Measurements from ENCODE around the gene RIPOR2.
A peak's percentile ranks its signal among the peaks of the same experiment; 100 is the strongest.
"Not testable (repeated sequence)": the region's sequence is repeated elsewhere in the genome, so short reads cannot be mapped to it uniquely, and the experiment has no call there.

RIPOR2 gene

DNA sequence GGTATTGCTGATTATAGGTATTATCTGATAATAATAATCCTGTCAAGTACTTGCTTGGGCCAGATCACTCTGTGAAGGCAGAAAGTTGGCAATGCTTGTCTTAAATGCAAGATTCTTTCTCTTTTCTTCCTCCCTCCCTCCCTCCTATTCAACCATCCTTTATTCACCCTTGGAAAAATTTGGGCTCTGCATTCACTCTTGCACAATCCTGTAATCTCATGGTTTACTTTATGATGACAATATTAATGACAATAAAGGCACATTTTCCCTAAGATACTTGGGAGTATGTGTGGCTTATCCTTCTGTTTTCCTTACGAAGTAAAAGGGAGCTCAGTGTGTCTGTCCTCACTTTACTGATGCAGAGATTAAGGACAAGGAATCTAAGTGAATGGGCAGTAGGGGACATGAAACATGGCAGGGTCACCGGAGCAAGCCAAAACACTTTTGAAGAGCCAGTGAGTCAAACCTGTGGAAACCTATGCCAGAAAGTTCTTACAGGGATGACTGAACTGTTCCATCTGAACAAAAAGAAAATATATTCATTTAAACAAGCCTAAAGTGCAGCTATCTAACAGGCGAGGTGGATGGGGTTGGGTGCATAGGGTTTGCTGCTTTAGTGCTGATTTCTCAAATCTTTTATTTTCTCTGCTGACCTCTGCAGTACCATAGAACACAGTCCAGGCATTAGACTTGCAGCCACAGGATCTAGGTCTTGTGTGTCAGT is 14.6 kb upstream of the RIPOR2 start:
- no peak for DNase-seq

DNA sequence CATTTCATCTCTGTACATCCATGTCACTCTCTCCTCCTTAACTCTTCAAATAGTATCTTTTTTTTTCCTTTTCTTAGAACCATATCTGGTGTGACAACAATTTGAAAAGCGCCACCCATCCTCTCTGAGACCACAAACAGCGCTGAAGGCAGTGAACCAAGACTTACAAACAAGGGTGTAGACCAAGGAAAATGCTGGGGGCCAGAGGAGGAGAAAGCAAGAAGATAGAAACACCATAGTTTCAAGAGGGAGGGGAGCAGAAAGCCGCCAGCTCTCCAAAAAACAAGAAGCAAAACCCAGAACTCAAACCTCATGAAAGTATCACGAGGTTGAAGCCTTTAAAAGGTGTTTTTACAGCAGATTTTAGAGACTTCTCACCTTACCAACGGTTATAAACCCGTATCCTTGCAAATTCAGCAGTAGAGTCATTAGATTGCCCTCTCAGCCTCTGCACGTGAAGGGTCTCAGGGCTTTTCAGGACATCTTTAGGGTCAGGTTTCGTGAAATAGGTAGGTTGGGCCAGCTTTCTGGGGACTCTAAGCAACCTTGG is 13.3 kb upstream of the RIPOR2 start:
- no peak for DNase-seq

DNA sequence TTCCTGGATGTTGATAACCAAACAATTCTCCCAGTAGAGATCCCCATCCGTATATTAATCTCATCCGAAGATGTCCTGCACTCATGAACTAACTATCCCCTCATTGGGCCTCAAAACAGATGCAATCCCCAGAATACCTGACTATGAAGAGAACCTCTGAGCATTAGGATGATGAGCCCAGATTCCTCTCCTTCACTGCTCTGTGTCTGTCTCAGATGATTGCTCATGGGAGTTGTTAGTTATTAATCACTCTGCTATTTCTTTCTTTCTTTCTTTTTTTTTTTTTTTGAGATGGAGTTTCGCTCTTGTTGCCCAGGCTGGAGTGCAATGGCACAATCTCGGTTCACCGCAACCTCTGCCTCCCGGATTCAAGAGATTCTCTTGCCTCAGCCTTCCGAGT is 12.5 kb upstream of the RIPOR2 start:
- not testable (repeated sequence) for DNase-seq

GRCh38 chr6:24947636-24948035 is 11.9 kb upstream of the RIPOR2 start:
- no peak for DNase-seq

- no peak for DNase-seq
Measured at GRCh38 chr6:24945054-24945453, 9.3 kb upstream of the RIPOR2 start.

GRCh38 chr6:24943774-24944173 is 8.0 kb upstream of the RIPOR2 start:
- DNase-seq, result no peak

DNA sequence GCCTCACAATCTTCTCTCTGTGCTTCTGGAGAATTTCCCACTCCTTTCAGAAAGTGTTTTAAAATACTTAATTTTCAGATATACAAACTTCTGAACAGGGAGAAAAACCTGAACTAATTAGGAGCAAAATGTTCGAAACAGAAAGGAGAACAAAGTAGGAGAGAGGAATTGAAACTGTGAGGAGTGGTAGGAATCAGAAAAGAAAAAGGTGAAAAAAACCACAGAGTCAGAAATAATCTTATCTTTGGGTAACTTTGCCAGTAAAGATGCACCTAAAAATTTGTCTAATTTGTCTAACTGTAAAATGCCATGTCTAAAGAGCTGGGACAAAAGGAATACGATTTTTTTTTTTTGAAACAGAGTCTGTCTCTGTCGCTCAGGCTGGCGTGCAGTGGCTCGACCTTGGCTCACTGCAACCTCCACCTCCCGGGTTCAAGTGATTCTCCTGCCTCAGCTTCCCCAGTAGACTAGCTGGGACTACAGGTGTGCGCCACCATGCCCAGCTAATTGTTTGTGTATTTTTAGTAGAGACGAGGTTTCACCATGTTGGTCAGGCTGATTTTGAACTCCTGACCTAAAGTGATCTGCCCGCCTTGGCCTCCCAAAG is 4.7 kb upstream of the RIPOR2 start:
- DNase-seq, result no peak

GRCh38 chr6:24936641-24937317 is 1.0 kb upstream of the RIPOR2 start:
- no peak for DNase-seq

- peak; percentile 55 for DNase-seq
Measured at GRCh38 chr6:24933868-24934401, 1.8 kb downstream of the RIPOR2 start.

- no peak for DNase-seq
Measured at GRCh38 chr6:24933266-24933665, 2.5 kb downstream of the RIPOR2 start.

DNA sequence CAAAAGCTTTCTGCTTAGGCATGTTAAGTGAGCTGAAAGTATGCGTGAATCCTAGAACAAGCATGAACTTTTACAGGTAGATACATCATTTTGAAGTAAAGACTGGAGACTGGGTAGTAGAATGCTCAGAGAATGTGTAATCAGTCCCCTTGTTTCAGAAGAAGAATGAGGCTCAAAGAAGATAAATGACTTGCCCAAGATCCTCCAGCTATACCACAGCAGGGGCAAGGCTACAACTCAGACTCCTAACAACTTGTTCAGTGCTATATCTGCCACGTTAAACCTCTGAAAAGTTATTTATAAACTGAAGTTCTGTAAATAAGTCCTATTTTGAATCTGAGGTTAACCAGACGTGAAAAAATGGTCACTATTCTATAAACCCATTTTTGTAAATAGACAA is 2.9 kb downstream of the RIPOR2 start:
- no peak for DNase-seq

DNA sequence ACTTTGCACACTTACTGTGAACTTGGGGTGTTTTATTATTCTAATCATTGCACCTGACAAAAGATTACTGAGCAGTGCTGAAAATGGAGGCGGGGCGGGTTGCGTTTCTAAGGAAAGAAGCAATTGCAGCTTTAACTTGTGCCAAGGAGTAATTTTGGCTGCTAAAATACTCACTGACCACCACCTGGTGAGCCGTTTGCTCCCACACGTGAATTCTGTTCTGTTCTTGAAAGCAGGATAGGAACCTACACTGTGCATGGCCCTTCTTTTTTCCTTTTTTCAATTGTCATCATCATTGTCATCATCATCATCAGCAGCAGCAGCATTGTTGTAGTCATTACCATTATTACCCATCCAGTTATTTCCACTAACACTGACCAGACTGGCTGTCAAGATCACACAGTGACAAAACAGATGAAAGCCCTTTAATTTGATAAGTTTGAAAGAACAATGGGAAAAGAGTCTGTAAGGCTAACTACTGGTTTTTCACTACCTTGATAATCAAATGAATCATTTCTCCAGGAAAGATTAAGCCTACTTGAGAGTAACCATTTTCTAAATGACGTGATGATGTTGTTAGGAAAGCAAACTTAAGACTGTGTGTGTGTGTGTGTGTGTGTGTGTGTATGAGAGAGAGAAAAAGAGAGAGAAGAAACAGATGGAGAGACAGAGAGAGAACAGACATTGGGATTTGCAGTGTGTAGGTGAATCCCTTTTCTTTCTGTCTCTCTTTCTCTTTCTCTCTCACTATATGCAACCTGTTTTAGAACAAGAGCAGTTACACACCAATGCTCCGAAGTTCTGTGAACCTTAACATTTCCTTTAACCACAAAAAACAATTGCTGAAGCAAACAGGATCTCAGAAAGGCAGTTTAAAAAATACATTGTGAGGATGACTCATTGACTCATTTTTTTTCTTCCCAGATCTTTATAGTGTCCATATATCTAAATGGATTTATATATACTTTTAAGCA is 3.8 kb downstream of the RIPOR2 start:
- DNase-seq, result no peak

- DNase-seq, result no peak
Measured at GRCh38 chr6:24931296-24931695, 4.5 kb downstream of the RIPOR2 start.

- no peak for DNase-seq
Measured at GRCh38 chr6:24930431-24930871, 5.3 kb downstream of the RIPOR2 start.

DNA sequence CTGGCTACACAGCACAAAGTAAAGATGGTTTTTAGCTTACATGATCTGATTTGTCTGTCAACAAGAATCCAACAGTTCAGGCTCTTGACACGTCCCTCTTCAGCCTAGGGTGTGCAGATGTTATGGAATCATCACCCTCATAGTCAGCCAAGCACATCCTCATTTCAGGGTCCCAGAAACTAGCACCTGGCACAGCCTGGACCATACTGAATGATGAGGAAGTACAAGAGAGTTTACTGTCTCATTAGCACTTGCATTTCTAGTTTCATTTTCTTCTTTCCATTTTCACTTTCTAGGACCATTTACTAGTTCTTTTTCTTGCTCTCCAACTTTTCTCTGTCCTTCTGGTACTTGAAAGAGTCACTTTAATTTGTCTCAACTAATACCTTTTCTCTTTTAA is 6.5 kb downstream of the RIPOR2 start:
- no peak for DNase-seq

- no peak for DNase-seq
Measured at GRCh38 chr6:24927985-24928745, 7.6 kb downstream of the RIPOR2 start.

GRCh38 chr6:24927277-24927955 is 8.3 kb downstream of the RIPOR2 start:
- no peak for DNase-seq

DNA sequence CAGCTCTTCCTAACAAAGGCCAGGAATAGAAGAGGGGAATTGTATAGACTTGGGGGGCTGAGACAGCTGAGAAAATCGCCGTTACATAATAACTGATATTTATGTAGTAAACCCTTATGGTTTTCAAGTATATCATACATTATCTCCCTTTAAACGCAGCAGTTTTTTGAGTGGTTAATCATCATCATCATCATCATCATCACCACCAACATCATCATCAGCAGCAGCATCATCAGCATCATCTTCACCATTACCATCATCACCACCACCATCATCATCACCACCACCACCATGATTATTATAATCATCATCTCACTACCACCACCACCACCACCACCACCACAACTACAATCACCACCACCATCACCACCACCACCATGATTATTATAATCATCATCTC is 9.1 kb downstream of the RIPOR2 start:
- not testable (repeated sequence) for DNase-seq

DNA sequence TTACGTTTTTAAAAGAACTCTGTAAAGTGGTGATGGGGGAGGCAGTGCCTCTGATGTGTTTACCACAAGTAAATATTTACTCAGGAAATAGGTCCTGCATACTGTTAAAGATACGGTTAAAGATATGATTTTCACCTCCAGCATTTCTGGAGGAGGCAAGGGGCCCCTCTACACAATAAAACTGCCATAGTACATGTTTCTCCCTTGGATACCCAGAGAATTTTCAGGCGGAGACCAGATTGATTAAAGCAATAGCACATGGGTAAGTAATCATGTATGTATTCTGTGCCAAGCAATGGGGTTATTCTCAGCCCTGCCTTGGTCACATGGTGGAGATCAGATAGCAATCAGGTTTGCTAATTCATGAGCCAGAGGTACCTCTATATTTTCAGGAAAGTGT is 9.6 kb downstream of the RIPOR2 start:
- peak; percentile 50 for DNase-seq

- no peak for DNase-seq
Measured at GRCh38 chr6:24925661-24926060, 10.1 kb downstream of the RIPOR2 start.
